HG03103 (cell line): ENCODE results near the gene PAX5.

Source experiments
- ATAC-seq: cut with Tn5 transposase; IDR thresholded peaks from one replicate; pipeline ENCODE4 v1.9.1; 2021; ENCODE audit warnings: low read depth; ENCODE audit not compliant: unreplicated experiment

PAX5 gene

GRCh38 chr9:36865731-36866635 lies 168.1 kb downstream of the PAX5 start:
- no peak for ATAC-seq

GRCh38 chr9:36864491-36865410 lies 169.3 kb downstream of the PAX5 start:
- no peak for ATAC-seq

- ATAC-seq, result no peak
Measured at GRCh38 chr9:36862206-36863145, 171.6 kb downstream of the PAX5 start.

GRCh38 chr9:36861528-36862205 lies 172.4 kb downstream of the PAX5 start:
- ATAC-seq, result no peak

GRCh38 chr9:36858805-36859375 lies 175.2 kb downstream of the PAX5 start:
- ATAC-seq, result no peak

GRCh38 chr9:36855448-36856315 lies 178.4 kb downstream of the PAX5 start:
- ATAC-seq, result no peak

GRCh38 chr9:36854751-36855150 lies 179.3 kb downstream of the PAX5 start:
- ATAC-seq, result no peak

- ATAC-seq, result no peak
Measured at GRCh38 chr9:36854034-36854433, 180.0 kb downstream of the PAX5 start.

GRCh38 chr9:36853233-36853632 lies 180.8 kb downstream of the PAX5 start:
- ATAC-seq, result no peak

GRCh38 chr9:36849943-36850342 lies 184.1 kb downstream of the PAX5 start:
- ATAC-seq, result no peak

- no peak for ATAC-seq
Measured at GRCh38 chr9:36848946-36849345, 185.1 kb downstream of the PAX5 start.

GRCh38 chr9:36847781-36848673 lies 186.0 kb downstream of the PAX5 start:
- ATAC-seq, result no peak

- ATAC-seq, result no peak
Measured at GRCh38 chr9:36846621-36847020, 187.4 kb downstream of the PAX5 start.

GRCh38 chr9:36845844-36846243 lies 188.2 kb downstream of the PAX5 start:
- ATAC-seq, result no peak

- ATAC-seq, result no peak
Measured at GRCh38 chr9:36844961-36845360, 189.1 kb downstream of the PAX5 start.

- no peak for ATAC-seq
Measured at GRCh38 chr9:36843964-36844363, 190.1 kb downstream of the PAX5 start.
